C1 segment of cervical spinal cord (tissue), 14 donors: ENCODE measurements around the gene SIK3.

Experiments used
- DNase-seq, 14 donors: peaks; one replicate each; lab custom pipeline; 2025; lab: John Stamatoyannopoulos, UW

SIK3 gene

DNA sequence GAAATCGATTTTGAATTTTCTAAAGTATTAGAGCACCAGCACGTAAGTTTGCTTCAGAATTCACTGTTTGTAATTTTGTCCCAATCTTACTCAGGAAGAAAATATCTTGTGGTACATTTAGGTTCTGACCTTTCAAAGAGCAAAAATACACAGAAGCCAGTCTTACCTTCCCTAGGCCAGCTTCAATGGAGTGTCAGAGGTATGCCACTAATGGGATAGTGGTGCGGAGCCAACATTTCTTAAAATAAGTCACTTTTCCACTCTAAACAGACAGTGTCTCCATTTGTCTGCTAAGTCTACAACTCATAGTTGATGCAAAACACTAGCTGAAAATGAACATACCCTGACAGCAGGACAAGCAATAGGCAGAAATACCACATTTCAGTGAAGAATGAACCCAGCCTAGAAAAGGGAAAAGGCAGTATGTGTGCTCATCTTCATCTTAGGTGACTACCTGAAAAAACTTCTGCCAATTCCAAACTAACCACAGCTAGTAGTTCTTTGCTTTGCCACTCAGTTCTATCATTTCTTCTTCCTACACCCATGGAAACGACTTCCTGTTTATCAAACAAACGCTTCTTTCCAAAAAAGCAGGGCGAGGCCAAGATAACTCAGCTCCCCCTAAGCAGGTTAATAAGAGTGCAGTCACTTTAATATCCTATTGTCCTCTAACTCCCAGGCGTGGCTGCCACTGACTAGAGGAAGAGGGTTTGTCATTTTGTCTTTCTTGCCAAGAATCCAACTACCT, 166.8 kb downstream of the SIK3 start:
- no peak for DNase-seq

DNA sequence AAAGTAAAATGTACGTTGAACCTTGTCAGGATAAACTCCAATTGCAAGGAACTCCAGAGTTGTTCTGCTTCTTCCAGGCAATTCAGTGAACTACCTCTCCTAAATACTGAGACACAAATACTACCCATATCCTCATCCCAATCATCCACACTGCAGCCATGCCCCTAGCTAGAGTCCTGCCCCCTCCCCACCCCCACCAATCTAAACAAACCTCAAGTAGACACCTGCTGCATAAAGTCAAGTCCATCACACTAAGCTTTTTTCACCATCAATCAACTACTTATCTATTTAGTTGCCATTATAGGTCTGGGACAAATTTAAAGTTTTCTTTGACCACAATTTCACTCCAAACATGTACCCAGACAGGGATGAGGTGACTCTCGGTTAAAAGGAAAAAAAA, 167.6 kb downstream of the SIK3 start:
- no peak for DNase-seq

DNA sequence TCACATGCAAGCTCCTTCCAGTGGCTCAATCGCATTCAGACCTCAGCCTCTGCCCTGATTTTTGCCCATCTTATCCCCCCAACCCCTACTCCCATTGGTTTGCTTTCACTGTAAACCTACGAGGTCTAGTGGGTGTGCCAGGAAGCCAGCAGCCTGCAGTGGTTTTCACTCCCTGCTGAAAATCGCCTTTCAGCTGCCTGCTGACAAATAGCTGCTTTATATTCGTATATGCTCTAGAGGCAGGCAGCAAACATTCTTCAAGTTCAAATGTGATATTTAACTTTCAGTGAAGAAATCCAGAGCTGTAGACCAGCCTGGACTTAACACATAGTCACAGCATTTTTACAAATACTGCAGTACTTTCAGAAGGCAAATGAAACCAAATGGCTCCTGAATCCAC, 168.1 kb downstream of the SIK3 start:
- DNase-seq, result peak in 1 of 14 donors; percentile 8

DNA sequence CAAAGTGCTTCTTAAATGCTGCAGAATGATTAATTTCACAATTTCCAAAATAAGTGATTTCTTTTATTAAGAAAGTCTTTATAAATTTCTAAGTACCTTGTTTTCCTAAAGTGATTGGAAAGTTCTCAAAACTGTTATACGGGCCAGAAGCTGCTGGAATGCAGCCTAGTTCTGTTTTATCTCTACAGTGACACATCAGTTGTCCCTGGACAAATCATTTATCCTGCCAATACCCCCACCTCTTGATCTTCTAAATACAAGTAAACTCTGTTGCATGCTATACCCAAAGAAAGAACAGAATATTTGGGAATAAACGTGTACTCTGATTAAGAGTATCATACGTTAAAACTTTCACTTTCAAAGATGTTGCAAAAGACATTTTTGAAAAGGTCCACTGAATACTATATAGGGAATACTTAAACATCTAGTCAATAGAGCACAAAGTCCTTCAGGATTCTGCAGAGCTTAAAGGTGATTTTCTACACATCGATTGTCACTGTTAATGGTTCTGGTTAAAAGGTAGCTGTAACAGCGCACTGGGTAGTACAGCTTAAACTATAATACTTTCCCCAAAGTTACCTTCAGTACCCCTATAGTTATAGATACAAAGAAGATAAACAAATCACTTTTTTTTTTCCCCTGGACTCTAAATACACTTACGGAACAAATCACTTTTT, 168.7 kb downstream of the SIK3 start:
- no peak for DNase-seq

DNA sequence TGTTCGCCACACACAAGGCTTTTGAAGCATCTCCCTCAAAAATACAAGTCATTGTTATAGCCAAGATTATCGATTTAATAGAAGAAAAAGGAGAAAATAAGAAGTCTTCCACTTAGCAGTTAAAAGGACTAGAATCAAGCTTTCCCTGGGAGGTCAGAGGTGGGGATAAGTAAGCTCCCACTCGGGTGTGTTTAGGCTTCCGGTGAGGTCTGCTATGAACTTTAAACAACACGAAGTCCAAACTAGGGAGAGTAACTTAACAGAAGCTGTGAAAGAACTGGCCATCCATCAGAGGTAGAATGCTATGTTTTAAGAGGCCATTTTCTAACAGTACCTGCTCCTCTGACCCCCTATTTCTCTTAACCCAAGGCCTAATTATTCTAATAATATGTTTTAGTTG, 169.4 kb downstream of the SIK3 start:
- no peak for DNase-seq

DNA sequence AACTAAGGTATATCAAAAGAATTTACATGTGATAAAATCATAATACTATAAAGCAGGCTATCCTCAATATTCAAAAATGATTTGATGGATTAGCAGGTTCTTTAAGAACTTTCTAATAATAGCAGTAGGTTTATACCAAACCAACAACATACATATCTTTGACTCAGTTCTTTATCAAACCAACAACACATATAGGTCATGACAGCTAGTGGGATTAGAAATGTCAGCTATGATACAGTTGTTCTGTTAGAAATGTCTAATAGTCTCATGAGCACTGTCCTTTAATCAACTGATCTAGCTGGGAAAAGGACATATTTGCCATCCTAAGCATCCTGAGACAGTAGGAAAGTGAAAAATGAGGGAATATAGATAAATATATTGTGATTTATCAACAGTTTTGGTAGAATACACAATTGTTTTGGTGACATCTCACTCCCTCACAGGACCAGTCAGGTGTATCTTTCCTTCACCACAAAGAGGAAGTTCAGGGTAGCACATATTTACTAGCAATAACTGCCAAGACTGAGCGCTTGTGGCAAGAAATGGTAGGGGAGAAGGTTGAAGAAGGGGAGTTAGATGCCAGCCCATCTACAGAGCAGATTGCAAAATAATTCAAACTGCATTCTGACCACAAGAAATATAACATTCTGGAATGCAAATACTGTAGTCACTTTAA, 170.0 kb downstream of the SIK3 start:
- no peak for DNase-seq

DNA sequence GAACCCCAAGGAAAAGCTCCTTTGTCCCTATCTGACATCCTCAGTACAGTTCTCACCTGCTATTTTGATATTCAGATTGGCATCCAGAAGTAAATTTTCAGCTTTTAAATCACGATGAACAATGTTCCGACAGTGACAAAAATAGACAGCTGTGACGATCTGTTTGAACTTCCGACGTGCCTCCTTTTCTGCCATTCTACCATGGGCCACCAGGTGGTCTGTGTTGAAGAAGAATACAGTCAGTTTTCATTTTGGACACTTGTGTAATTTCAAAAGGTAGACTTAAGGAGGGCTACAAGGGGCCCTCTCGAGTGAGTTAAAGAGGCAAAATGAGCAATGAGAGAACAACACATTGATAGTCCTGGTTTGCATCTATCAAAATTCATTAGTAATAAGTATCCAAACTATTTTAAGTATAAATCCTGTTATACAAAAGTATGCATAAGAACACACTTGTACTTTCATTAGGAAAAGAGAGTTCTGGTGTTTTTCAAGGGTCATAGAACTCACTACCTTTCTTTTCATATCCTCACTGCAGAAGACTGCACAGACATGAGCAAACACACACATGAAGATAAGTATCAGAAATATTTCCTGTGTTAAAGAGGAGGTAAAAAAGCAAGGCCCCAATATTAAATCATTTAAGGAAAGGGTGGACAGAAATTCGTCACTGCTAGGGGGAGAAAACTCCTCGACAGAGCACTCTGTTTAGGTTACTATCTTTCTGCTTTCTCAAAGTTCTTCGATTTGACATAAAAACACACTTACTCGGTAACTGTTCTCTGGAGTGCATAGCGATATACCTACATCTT, 170.9 kb downstream of the SIK3 start:
- DNase-seq, result no peak

DNA sequence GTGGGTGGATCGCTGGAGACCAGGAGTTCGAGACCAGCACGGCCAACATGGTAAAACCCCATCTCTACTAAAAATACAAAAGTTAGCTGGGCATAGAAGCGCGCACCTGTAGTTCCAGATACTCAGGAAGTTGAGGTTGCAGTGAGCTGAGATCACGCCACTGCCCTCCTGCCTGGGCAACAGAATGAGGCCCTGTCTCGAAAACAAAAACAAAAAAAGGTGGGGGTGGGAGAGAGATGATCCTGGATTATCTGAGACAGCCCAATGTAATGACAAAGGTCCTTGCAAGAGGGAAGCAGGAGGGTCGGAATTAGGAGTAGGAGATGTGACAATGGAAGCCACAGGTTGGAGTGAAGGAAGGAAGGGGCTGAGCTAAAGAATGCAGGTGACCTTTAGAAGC, 173.2 kb downstream of the SIK3 start:
- DNase-seq, result no peak

DNA sequence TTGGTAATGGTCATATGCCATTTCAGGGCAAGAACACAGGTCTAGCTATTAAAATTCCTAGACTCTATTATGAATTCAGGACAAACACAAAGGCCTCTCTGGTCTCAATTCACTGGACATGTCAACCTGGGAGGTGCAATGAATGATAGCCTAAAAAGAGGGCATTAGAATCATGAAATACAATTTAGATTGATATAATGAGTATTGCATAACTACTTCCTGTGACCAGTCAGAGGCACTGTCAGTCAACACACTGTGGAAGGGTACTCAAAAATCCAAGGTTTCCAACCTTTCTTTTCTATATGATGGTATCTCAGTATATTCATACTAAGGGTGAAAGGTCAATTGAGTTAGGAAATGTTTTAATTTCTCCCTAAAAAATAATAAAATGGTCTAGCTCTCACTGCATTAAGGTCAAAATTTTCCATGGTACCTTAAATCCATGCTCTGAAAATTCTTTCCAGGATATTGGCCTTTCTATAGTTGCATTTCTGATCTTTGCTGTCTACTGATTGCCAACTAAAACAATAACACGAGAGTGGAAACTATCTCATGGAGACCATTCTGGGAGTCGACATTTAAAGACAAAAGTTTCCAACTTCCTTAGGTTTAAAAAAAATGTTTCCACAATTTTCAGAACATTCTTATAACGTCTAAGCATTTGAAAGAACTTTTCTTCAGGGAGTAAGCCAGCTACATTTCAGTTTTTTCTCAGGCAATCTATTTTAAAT, 179.1 kb downstream of the SIK3 start:
- DNase-seq, result no peak

DNA sequence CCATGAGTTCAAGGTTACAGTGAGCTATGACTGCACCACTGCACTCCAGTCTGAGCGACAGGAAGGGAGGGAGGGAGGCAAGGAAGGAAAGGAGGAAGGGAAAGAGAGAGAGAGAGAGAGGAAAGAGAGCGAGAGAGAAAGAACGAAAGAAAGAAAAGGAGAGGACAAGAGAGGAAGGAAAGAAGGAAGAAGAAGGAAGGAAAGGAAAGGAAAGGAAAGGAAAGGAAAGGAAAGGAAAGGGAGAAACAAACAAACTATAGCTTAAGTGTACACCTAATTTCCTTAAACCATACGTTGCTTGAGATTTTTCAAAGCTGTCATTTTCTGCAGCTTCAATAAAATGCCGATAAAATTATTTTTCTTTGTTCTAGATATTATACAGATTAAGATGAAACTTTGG, 180.6 kb downstream of the SIK3 start:
- no peak for DNase-seq

DNA sequence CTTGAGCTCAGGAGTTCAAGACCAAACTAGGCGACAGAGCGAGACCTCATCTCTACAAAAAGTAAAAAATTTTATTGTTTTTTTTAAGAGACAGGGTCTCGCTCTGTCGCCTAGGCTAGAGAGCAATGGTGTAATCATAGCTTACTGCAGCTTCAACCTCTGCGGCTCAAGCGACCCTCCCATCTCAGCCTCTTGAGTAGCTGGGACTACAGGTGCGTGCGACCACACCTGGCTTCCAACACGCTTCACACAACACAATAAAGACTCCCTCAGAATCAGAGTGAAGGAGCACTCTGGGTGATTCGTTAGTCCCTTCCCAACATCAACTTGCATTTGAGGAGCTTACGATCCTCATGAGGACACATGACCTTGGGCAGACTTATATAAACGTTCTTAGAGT, 181.3 kb downstream of the SIK3 start:
- DNase-seq, result no peak

DNA sequence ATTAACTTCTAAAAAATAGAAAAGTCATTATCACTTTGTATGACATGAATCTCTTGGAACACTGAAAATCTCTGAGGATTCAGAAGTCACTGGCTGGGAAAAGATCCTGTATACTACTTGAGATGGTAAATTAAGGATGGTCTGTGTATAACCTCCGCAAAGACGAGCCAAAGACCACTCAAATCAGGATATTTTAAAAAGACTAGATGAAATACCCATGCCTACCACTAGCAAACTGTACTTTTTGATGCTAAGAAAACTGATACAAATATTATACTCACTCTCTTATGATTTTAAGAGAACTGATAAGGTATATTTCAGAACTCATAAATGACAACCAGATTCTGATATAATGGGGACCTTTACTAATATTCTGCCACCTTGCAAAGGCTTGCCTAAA, 182.2 kb downstream of the SIK3 start:
- no peak for DNase-seq

DNA sequence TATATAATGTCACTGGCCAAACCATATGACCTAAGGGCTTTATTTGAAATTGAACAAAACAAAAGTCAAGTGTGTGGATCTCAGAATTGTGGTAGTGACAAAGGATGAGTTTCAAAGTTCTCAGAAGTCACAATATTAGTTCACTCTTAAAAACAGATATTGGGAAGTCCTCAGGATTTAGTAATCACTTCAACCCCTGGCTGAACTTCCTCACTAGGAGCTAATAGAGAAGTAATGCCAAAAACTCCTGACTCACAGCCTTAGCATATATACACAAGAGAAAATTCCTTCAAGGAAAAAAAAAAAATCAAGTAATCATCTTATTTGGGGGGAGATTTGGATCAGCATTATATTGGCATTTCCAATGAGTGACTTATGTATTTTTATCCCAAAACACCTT, 185.2 kb downstream of the SIK3 start:
- DNase-seq, result no peak

DNA sequence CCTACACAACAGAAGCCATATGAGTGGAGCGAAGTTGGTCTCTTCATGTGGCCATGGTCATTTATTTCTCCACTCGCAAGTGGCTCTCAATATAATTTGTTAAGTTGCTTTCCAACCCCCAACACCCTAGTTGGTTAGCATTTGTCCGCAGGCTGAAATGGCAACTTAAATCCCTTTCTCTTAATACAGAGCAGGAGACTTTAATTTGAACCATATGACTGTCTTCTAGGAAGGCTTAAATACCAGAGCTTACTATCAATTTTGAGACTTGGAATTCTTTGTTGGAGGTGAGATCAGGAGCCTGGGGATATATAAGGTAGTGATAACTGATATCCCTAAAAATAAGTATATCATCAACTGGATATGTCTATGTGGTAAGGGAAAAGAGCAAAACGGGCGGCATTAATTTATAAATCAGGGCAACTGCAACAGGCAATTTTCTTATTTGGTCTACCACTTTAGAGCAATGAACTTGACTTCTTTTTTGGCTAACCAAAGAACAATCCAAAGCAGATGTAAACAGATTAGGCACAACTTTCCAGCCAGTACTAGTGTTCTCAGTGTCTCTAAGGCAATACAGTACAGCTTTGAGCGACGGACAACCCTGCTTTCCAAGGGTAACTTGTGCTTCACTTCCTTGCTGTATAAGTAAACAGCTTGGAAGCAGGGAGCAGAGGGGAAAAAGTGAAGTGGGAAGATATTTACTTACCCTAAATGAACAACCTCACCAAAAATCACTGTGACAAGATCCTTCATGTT, 186.1 kb downstream of the SIK3 start:
- no peak for DNase-seq

DNA sequence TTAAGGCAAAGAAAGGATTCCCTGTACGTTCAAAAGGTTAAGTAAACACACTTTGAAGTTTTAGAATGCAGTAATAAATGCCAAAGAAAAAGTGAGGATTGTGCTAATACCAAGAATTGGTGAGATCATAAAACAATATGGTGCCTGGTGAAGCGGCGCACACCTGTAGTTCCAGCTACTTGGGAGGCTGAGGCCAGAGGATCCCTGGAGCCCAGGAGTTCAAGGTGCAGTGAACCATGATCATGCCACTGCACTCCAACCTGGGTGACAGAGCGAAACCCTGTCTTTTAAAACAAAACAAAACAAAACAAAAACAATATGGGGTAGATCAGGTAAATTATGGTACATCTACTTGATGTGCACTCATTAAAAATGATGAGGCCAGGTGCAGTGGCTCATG, 187.4 kb downstream of the SIK3 start:
- no peak for DNase-seq

DNA sequence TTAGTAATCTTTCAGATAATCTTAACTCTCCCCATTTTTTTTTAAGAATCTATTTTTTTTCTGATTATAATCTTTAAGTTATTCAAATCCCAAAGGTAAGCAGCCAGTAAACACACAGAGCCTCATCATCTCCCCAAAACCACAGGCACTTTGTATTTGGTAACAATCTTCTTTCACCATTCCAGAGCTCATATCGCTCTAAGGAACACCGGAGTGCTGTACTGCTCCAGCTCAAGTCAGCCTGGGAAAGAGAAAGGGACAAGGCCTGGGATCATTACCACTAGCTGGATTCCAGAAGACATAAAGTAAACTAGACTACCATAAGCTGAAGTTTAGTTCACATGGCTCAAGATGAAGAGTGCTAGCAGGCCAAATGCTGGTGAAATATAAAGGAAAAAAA, 187.8 kb downstream of the SIK3 start:
- DNase-seq, result no peak

DNA sequence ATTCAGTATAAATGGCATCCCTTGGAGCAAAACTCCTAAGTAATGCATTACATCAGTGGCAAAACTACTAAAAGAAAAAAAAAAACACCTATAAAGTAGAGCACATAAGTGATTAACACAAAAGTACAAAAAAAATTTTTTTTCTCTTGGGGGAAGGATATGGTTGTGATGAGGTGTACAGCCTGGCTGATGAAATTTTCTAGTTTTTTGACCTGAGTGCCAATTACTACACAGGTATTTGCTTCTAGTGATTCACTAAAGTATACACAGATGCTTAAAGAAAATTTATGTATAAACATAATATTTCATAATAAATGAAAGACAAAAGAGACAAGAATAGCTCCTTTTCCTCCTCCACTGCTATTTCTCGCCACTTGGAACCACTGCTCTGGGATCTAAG, 189.0 kb downstream of the SIK3 start:
- no peak for DNase-seq

DNA sequence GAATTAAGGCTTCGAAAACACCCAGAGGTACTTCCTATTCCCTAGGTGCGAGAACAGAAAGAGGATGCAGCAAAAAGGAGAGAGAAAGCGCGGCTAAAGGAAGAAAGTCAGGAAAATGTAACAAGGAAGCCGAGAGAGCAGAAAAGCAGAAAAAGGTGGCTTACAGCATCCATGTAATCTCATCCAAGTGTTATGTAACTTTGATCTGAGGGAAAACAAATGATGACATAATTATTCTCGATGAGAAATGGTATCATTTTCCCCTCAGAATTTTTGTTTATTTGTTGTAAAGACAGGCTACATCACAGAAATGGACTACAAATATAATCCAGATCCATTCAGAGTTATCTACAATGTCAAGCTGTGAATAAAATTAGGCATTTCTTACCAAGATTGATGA, 191.7 kb downstream of the SIK3 start:
- DNase-seq, result peak in 1 of 14 donors; percentile 21

DNA sequence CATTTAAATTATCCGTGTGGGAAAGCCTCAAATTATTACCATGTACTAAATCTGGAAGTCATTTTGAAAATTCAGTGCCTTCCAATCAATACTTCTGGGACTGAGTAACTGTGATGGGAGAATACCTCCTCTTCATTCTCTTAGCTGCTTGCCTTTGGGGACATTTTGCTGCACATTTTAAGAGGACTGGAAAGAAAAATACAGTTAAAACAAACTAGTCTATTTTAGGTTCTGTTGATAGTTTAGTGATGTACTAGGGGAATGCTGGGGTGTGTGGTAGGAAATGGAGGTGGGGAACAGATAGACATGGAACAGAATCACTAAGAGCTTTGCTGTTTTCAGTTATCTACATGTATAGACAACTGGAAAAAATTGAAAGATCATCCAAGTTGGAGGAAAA, 195.1 kb downstream of the SIK3 start:
- DNase-seq, result no peak

DNA sequence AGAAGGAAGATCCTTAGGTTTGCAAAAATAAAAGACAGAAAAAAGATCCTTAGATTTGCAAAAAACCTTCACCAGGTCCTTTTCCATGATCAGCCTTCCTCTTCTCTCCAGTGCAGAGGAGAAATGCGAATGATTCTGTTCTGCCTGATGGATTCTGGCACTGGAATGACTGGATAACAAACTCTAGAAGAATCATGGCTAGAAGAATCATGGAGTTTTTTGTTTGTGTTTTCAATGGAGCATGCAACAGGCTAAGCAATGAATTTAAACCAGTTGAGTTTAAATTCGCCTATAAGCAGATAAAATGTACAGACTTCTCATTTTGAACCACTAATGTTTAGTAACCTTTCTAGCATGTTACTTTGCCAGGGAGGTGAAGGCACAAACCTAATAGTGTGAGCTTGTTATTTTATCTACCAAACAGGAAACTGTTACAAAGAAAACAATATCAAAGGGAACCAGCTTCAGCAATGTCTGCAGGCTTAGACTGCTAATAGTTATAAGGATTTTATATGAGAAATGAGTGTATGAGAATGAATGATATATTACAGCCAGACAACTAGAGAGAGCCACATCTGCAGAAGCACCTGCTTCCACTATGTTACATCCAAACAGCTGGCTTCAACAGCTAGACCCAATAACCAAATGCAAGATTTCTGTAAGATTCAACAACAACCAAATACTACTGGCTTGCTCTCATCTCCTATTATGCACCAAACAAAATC, 196.1 kb downstream of the SIK3 start:
- DNase-seq, result no peak
